ENCODE measurements around the gene TMEM258. TPM values are rescaled to one million over a fixed set of nuclear protein-coding genes. Genes with fewer than 3 reads are reported as not detected.

TMEM258 gene
- total and polyA plus RNA-seq, 4 donors = 31.0 to 136 (median 98.7) TPM

DNA sequence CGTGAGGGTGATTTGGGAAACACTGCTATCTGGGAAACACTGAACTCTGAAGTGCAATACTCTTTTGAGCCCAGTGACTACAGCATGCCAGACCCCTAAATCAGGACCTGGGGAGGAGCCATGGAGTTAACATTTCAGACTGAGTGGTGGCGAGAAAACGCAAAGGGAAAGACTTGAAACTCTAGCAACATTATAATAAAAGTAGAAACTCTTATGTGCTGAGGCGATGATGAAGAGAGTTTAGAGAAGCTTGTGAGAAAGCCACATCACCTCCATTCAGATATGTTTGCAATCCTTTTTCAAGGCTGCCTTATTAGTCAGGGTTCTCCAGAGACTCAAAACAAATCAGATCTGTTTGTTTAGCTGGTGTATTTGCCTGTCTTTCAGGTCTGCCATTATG lies 2.2 kb upstream of the TMEM258 start:
- H3K4me1 ChIP-seq (ENCODE audit: control insufficient read depth in 4 of 4, insufficient read depth in 4 of 4, low read length in 3 of 4) = peaks cover 0 to 27% (median 22%) of the 10 kb centered on the region in 4 donors
- WGBS = 93% methylated on average over 4 of the region's 4 CpGs
- H3K36me3 ChIP-seq (ENCODE audit: control insufficient read depth in 4 of 4, insufficient read depth in 3 of 4, low read depth in 1 of 4, low read length in 3 of 4) = peaks cover 5 to 10% (median 6%) of the 10 kb centered on the region in 4 donors
- TF ChIP-seq NR2F2 (IDR thresholded peaks at IDR 0.05) (no peak), RAD21 (IDR thresholded peaks at IDR 0.05) (no peak), HNF4A (conservative IDR thresholded peaks at IDR 0.05) (no peak), YY1 (IDR thresholded peaks at IDR 0.05) (no peak), TAF1 (conservative IDR thresholded peaks at IDR 0.05) (no peak)
- TF ChIP-seq, protein P1, sequence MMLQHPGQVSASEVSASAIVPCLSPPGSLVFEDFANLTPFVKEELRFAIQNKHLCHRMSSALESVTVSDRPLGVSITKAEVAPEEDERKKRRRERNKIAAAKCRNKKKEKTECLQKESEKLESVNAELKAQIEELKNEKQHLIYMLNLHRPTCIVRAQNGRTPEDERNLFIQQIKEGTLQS (IDR thresholded peaks at IDR 0.05) = no peak
- TF ChIP-seq, protein P2, sequence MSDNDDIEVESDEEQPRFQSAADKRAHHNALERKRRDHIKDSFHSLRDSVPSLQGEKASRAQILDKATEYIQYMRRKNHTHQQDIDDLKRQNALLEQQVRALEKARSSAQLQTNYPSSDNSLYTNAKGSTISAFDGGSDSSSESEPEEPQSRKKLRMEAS (IDR thresholded peaks at IDR 0.05) = no peak
- no peak overlapping the region for H3K27ac ChIP-seq (ENCODE audit: low read depth in 1 of 2, low read length in 2 of 2)
- no peak overlapping the region for H3K9ac ChIP-seq (ENCODE audit: low read depth in 1 of 2, low read length in 2 of 2)
- DNase-seq (ENCODE audit: low spot score) = no peak
- H3K27me3 ChIP-seq (ENCODE audit: control insufficient read depth in 4 of 4, insufficient read depth in 4 of 4, low read length in 3 of 4) = no peaks in the 10 kb centered on the region
- H3K4me3 ChIP-seq (ENCODE audit: low read depth in 1 of 3, low read length in 3 of 3) = no peak overlapping the region
- no peaks in the 10 kb centered on the region for H3K9me3 ChIP-seq (ENCODE audit: control insufficient read depth in 4 of 4, low read length in 3 of 4)

DNA sequence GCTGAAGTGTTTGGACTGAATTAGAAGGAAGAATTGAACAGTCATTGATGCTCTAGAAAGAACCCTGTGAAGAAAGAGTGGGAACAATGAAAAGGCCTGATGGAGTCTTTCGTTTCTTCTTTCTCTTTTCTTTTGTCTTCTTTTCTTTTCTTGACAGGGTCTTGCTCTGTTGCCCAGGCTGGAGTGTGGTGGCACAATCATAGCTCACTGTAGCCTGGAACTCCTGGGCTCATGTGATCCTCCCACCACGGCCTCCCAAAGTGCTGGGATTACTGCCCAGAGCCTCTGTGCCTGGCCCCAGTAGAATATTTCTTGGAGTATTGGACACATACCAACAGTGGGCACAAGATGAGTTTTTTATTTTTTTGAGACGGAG lies 1.4 kb upstream of the TMEM258 start:
- WGBS = 68% methylated on average over 3 of the region's 3 CpGs
- Histone ChIP-seq H3K27me3 (ENCODE audit: control insufficient read depth in 4 of 4, insufficient read depth in 4 of 4, low read length in 3 of 4) (no peaks in the 10 kb centered on the region), H3K27ac (ENCODE audit: low read depth in 1 of 2, low read length in 2 of 2) (no peak overlapping the region), H3K4me1 (ENCODE audit: control insufficient read depth in 4 of 4, insufficient read depth in 4 of 4, low read length in 3 of 4) (peaks cover 0 to 27% (median 22%) of the 10 kb centered on the region in 4 donors), H3K9ac (ENCODE audit: low read depth in 1 of 2, low read length in 2 of 2) (no peak overlapping the region), H3K9me3 (ENCODE audit: control insufficient read depth in 4 of 4, low read length in 3 of 4) (no peaks in the 10 kb centered on the region), H3K4me3 (ENCODE audit: low read depth in 1 of 3, low read length in 3 of 3) (peak overlapping the region in 1 of 3 donors; percentile 71), H3K36me3 (ENCODE audit: control insufficient read depth in 4 of 4, insufficient read depth in 3 of 4, low read depth in 1 of 4, low read length in 3 of 4) (peaks cover 8 to 14% (median 13%) of the 10 kb centered on the region in 4 donors)
- no peak for DNase-seq (ENCODE audit: low spot score)
- TF ChIP-seq HNF4A (conservative IDR thresholded peaks at IDR 0.05) = no peak

DNA sequence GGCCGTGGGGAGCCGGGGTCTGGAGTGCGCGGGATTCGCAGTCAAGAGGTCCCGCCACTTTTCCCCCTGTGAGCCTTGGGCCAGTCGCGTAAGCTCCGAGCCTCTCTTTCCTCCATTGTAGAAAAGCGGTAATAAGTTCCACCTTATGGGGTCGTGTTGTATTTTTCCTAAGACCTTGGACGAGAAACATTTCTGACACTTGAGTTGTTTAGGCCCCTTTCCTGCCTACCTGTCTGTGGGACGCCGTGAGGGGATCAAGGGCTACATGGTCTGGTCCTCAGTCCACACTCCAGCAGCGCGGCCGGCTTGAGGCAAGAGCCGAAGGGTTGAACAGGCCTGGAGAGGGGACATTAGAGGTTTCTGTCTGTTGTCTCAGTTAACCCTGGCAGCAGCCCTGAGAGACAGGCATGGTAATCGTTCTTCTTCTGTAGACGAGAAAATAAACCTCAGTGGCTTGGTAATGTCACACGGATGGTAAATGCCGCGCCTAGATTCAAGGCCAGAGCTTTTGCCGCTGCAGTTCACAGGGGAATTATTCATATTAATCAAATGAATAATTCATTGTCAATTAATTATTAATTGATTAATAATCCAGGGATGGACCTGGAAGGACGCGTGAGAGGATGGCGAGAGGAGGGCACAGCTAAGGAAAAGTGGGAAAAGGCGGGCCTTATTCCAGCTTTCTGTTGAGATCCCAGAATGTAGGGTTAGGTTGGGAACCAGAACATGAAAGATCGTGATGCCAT lies 857 bp upstream of the TMEM258 start:
- peak overlapping the region; percentile 71 to 98 (median 91) for H3K4me3 ChIP-seq (ENCODE audit: low read depth in 1 of 3, low read length in 3 of 3)
- peaks cover 0 to 25% (median 20%) of the 10 kb centered on the region in 4 donors for H3K4me1 ChIP-seq (ENCODE audit: control insufficient read depth in 4 of 4, insufficient read depth in 4 of 4, low read length in 3 of 4)
- H3K9ac ChIP-seq (ENCODE audit: low read depth in 1 of 2, low read length in 2 of 2) = peak overlapping the region; percentile 47 to 99
- no peak for TF ChIP-seq NR2F2 (IDR thresholded peaks at IDR 0.05)
- no peak for TF ChIP-seq YY1 (IDR thresholded peaks at IDR 0.05)
- no peak for TF ChIP-seq HNF4A (conservative IDR thresholded peaks at IDR 0.05)
- no peak for TF ChIP-seq GABPA (IDR thresholded peaks at IDR 0.05 in 1 of 2, conservative IDR thresholded peaks at IDR 0.05 in 1 of 2)
- TF ChIP-seq RXRA (IDR thresholded peaks at IDR 0.05) = no peak
- no peak for TF ChIP-seq FOXA2 (IDR thresholded peaks at IDR 0.05)
- TF ChIP-seq, protein P3, sequence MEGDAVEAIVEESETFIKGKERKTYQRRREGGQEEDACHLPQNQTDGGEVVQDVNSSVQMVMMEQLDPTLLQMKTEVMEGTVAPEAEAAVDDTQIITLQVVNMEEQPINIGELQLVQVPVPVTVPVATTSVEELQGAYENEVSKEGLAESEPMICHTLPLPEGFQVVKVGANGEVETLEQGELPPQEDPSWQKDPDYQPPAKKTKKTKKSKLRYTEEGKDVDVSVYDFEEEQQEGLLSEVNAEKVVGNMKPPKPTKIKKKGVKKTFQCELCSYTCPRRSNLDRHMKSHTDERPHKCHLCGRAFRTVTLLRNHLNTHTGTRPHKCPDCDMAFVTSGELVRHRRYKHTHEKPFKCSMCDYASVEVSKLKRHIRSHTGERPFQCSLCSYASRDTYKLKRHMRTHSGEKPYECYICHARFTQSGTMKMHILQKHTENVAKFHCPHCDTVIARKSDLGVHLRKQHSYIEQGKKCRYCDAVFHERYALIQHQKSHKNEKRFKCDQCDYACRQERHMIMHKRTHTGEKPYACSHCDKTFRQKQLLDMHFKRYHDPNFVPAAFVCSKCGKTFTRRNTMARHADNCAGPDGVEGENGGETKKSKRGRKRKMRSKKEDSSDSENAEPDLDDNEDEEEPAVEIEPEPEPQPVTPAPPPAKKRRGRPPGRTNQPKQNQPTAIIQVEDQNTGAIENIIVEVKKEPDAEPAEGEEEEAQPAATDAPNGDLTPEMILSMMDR (IDR thresholded peaks at IDR 0.05; ENCODE audit: low read depth, low read length, missing input control) = no peak
- no peak for TF ChIP-seq FOXA1 (IDR thresholded peaks at IDR 0.05)
- no peak for TF ChIP-seq EGR1 (IDR thresholded peaks at IDR 0.05; ENCODE audit: low read depth in 2 of 2)
- TF ChIP-seq JUND (IDR thresholded peaks at IDR 0.05) = no peak
- TF ChIP-seq SP1 (IDR thresholded peaks at IDR 0.05) = no peak
- TF ChIP-seq, protein P2 (IDR thresholded peaks at IDR 0.05) = no peak
- TF ChIP-seq HNF4G (IDR thresholded peaks at IDR 0.05) = no peak
- TF ChIP-seq, protein P1 (IDR thresholded peaks at IDR 0.05) = no peak
- no peak for TF ChIP-seq RAD21 (IDR thresholded peaks at IDR 0.05)
- TF ChIP-seq, protein P4, sequence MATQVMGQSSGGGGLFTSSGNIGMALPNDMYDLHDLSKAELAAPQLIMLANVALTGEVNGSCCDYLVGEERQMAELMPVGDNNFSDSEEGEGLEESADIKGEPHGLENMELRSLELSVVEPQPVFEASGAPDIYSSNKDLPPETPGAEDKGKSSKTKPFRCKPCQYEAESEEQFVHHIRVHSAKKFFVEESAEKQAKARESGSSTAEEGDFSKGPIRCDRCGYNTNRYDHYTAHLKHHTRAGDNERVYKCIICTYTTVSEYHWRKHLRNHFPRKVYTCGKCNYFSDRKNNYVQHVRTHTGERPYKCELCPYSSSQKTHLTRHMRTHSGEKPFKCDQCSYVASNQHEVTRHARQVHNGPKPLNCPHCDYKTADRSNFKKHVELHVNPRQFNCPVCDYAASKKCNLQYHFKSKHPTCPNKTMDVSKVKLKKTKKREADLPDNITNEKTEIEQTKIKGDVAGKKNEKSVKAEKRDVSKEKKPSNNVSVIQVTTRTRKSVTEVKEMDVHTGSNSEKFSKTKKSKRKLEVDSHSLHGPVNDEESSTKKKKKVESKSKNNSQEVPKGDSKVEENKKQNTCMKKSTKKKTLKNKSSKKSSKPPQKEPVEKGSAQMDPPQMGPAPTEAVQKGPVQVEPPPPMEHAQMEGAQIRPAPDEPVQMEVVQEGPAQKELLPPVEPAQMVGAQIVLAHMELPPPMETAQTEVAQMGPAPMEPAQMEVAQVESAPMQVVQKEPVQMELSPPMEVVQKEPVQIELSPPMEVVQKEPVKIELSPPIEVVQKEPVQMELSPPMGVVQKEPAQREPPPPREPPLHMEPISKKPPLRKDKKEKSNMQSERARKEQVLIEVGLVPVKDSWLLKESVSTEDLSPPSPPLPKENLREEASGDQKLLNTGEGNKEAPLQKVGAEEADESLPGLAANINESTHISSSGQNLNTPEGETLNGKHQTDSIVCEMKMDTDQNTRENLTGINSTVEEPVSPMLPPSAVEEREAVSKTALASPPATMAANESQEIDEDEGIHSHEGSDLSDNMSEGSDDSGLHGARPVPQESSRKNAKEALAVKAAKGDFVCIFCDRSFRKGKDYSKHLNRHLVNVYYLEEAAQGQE (IDR thresholded peaks at IDR 0.05) = no peak
- peaks cover 9 to 19% (median 14%) of the 10 kb centered on the region in 4 donors for H3K36me3 ChIP-seq (ENCODE audit: control insufficient read depth in 4 of 4, insufficient read depth in 3 of 4, low read depth in 1 of 4, low read length in 3 of 4)
- peak overlapping the region in 1 of 2 donors; percentile 93 for H3K27ac ChIP-seq (ENCODE audit: low read depth in 1 of 2, low read length in 2 of 2)
- 4% methylated on average over 29 of the region's 29 CpGs for WGBS
- DNase-seq (ENCODE audit: low spot score) = no peak
- no peaks in the 10 kb centered on the region for H3K9me3 ChIP-seq (ENCODE audit: control insufficient read depth in 4 of 4, low read length in 3 of 4)
- H3K27me3 ChIP-seq (ENCODE audit: control insufficient read depth in 4 of 4, insufficient read depth in 4 of 4, low read length in 3 of 4) = no peaks in the 10 kb centered on the region
